ENCODE data around the gene PI4KB. TPM values are rescaled to one million over a fixed set of nuclear protein-coding genes. Genes with fewer than 3 reads are reported as not detected.

PI4KB gene
- total RNA-seq, 1 experiment from 2014 or later = 52.7 TPM

GRCh38 chr1:151372058-151372934 lies 45.1 kb upstream of the PI4KB start, which contains the start of gene SELENBP1:
TSS of gene SELENBP1 (minus strand) at chr1:151372705. CDS start at chr1:151372641, 64 bp downstream.
- Mint-ChIP-seq H3K27ac (ENCODE audit: unreplicated experiment) (peak within 1 kb of the TSS; percentile 84), H3K36me3 (ENCODE audit: insufficient read depth, unreplicated experiment) (no peaks in the 10 kb centered on the region), H3K27me3 (ENCODE audit: insufficient read depth, unreplicated experiment) (no peaks in the 10 kb centered on the region), H3K4me1 (ENCODE audit: low read depth, unreplicated experiment) (peaks cover 13% of the 10 kb centered on the region), H3K4me3 (ENCODE audit: unreplicated experiment) (peak within 1 kb of the TSS; percentile 74), H3K9me3 (ENCODE audit: unreplicated experiment) (no peaks in the 10 kb centered on the region)
- intact Hi-C loops (cut with micrococcal nuclease; ENCODE audit: unreplicated experiment) = no loop called here
- Histone ChIP-seq H3K27me3 (replicated peaks; ENCODE audit: control insufficient read depth, insufficient read depth, low read length) (no peaks in the 10 kb centered on the region), H3K9me3 (no peaks in the 10 kb centered on the region), H3K4me3 (ENCODE audit: low read depth, low read length) (peak within 1 kb of the TSS; percentile 43), H3K4me1 (peaks cover 14% of the 10 kb centered on the region), H3K36me3 (ENCODE audit: control insufficient read depth, insufficient read depth, low read length) (no peaks in the 10 kb centered on the region)
- POLR2A ChIA-PET = interaction anchor here (0.6 to 0.7 kb wide), 4 partner anchors 9 to 616 kb away, joined by 4 to 7 read pairs (median 6); no protein-coding TSS in a partner anchor
- TF ChIP-seq CTCF (IDR thresholded peaks at IDR 0.05; ENCODE audit: insufficient read depth in 1 of 2, low read depth in 1 of 2, low read length in 1 of 2, severe bottlenecking in 1 of 2, unreplicated experiment in 1 of 2) = no peak
- peak; percentile 74 to 80 for DNase-seq
- TSS peak; percentile 61 for BruUV-seq (replicated peaks)
- CTCF ChIA-PET = interaction anchor here (0.6 to 1.2 kb wide), 3 partner anchors 22 to 71 kb away, joined by 3 to 4 read pairs (median 3); no protein-coding TSS in a partner anchor

- intact Hi-C loops (cut with micrococcal nuclease; ENCODE audit: unreplicated experiment) = no loop called here
- no TSS peak for BruUV-seq (replicated peaks)
- H3K4me3 Mint-ChIP-seq (ENCODE audit: unreplicated experiment) = peak overlapping the region; percentile 74
- H3K27me3 Mint-ChIP-seq (ENCODE audit: insufficient read depth, unreplicated experiment) = no peaks in the 10 kb centered on the region
- H3K9me3 Mint-ChIP-seq (ENCODE audit: unreplicated experiment) = no peaks in the 10 kb centered on the region
- Histone ChIP-seq H3K4me3 (ENCODE audit: low read depth, low read length) (peak overlapping the region; percentile 43), H3K27me3 (replicated peaks; ENCODE audit: control insufficient read depth, insufficient read depth, low read length) (no peaks in the 10 kb centered on the region), H3K36me3 (ENCODE audit: control insufficient read depth, insufficient read depth, low read length) (no peaks in the 10 kb centered on the region), H3K4me1 (peaks cover 14% of the 10 kb centered on the region), H3K9me3 (no peaks in the 10 kb centered on the region)
- H3K4me1 Mint-ChIP-seq (ENCODE audit: low read depth, unreplicated experiment) = peaks cover 13% of the 10 kb centered on the region
- no peak for DNase-seq
- H3K27ac Mint-ChIP-seq (ENCODE audit: unreplicated experiment) = peak overlapping the region; percentile 84
- no peaks in the 10 kb centered on the region for H3K36me3 Mint-ChIP-seq (ENCODE audit: insufficient read depth, unreplicated experiment)
- POLR2A ChIA-PET = interaction anchor here (0.6 to 0.7 kb wide), 4 partner anchors 10 to 617 kb away, joined by 4 to 7 read pairs (median 6); no protein-coding TSS in a partner anchor
- CTCF ChIA-PET = interaction anchor here (0.6 to 1.2 kb wide), 3 partner anchors 21 to 71 kb away, joined by 3 to 4 read pairs (median 3); no protein-coding TSS in a partner anchor
- no peak for TF ChIP-seq CTCF (IDR thresholded peaks at IDR 0.05; ENCODE audit: insufficient read depth in 1 of 2, low read depth in 1 of 2, low read length in 1 of 2, severe bottlenecking in 1 of 2, unreplicated experiment in 1 of 2)
These were observed 44.3 kb upstream of the PI4KB start for GRCh38 chr1:151371370-151372057.

All from Caco-2 (cell line).